NCI-H1048 (cell line): ENCODE measurements around the gene AATF.

Experiments
- DNase-seq: peaks from one replicate; lab custom pipeline; 2025; lab: John Stamatoyannopoulos, UW

The AATF gene

GRCh38 chr17:36948717-36949460, at the start of gene AATF:
Gene AATF (plus strand): TSS chr17:36948954. CDS start chr17:36949126, 172 bp downstream.
- DNase-seq = peak; percentile 89

- DNase-seq = no peak
These were observed 49.2 kb upstream of the AATF start for GRCh38 chr17:36899250-36900159.

GRCh38 chr17:36900160-36900512, 48.6 kb upstream of the AATF start:
- no peak for DNase-seq

GRCh38 chr17:36901506-36901905, 47.2 kb upstream of the AATF start:
- no peak for DNase-seq

- DNase-seq = no peak
These were observed 41.3 kb upstream of the AATF start for GRCh38 chr17:36907407-36907806.

GRCh38 chr17:36910513-36910912, 38.2 kb upstream of the AATF start:
- no peak for DNase-seq

- DNase-seq = no peak
These were observed 37.8 kb upstream of the AATF start for GRCh38 chr17:36911001-36911400.

- DNase-seq = no peak
These were observed 35.6 kb upstream of the AATF start for GRCh38 chr17:36913132-36913531.

GRCh38 chr17:36918211-36918691, 30.5 kb upstream of the AATF start:
- DNase-seq = no peak

GRCh38 chr17:36919407-36919968, 29.3 kb upstream of the AATF start:
- no peak for DNase-seq

GRCh38 chr17:36920032-36921005, 28.4 kb upstream of the AATF start:
- DNase-seq = no peak

- DNase-seq = no peak
These were observed 27.5 kb upstream of the AATF start for GRCh38 chr17:36921095-36921851.

GRCh38 chr17:36922175-36922574, 26.6 kb upstream of the AATF start:
- DNase-seq = no peak

- no peak for DNase-seq
These were observed 24.9 kb upstream of the AATF start for GRCh38 chr17:36923814-36924221.

- no peak for DNase-seq
These were observed 22.5 kb upstream of the AATF start for GRCh38 chr17:36926226-36926625.

- no peak for DNase-seq
These were observed 22.1 kb upstream of the AATF start for GRCh38 chr17:36926701-36927100.

GRCh38 chr17:36928471-36929345, 20.0 kb upstream of the AATF start:
- no peak for DNase-seq

- no peak for DNase-seq
These were observed 18.7 kb upstream of the AATF start for GRCh38 chr17:36929851-36930582.

- DNase-seq = no peak
These were observed 18.2 kb upstream of the AATF start for GRCh38 chr17:36930583-36930900.
